Activated T-helper 1 cell treated with anti-CD3 and anti-CD28 coated beads, Interleukin-2, amount 50 U/mL, for 16 hours (primary cell): ENCODE measurements around the gene COL9A3.

Experiments
- DNase-seq, 2 donors: peaks; one replicate each; pipeline ENCODE4 v3.0.0-alpha.2; 2020; ENCODE audit warnings: low read depth in 1 of 2, low spot score in 1 of 2

Gene COL9A3

DNA sequence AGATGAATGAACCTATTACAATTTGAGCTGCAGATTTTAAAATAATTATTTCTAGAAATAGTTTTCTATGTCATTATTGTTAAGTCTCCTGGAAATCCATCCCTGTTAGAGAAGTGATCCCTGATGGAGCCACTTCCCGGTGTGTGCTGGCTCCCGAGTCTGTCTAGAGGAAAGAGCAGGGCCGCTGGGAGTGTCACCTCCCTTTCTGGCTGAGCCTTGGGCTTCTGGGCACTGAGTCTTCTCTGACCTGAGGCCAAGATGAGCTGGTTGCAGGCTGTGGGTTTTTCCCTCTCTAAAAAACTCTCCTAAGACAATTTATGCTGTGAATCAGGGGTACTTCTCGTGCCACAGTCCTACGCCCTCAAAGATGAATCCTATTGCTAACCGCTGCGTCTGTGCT is 73.6 kb downstream of the COL9A3 start:
- no peak for DNase-seq
